Measurements from ENCODE around the gene SLC25A1.

The SLC25A1 gene

GRCh38 chr22:19178657-19179496 is at the start of gene SLC25A1:
SLC25A1 (minus strand) TSS chr22:19178736; CDS start chr22:19178673, 63 bp downstream.
- DNase-seq (ENCODE audit: low spot score), result peak; percentile 98
- in situ Hi-C loops (cut with MboI; ENCODE audit: low pct_unique_long_range_greater_than_20kb, low sequenced_read_pairs, unreplicated experiment), result no loop called here
- TF ChIP-seq CTCF (IDR thresholded peaks at IDR 0.05; ENCODE audit: extremely low read depth, insufficient read depth, missing control alignments), result no peak

GRCh38 chr22:19228179-19228578 is 49.6 kb upstream of the SLC25A1 start:
- DNase-seq (ENCODE audit: low spot score), result no peak
- no peak for TF ChIP-seq CTCF (IDR thresholded peaks at IDR 0.05; ENCODE audit: extremely low read depth, insufficient read depth, missing control alignments)
- in situ Hi-C loops (cut with MboI; ENCODE audit: low pct_unique_long_range_greater_than_20kb, low sequenced_read_pairs, unreplicated experiment), result no loop called here

GRCh38 chr22:19226428-19226827 is 47.9 kb upstream of the SLC25A1 start:
- in situ Hi-C loops (cut with MboI; ENCODE audit: low pct_unique_long_range_greater_than_20kb, low sequenced_read_pairs, unreplicated experiment), result no loop called here
- TF ChIP-seq CTCF (IDR thresholded peaks at IDR 0.05; ENCODE audit: extremely low read depth, insufficient read depth, missing control alignments), result no peak
- DNase-seq (ENCODE audit: low spot score), result no peak

GRCh38 chr22:19225560-19225959 is 47.0 kb upstream of the SLC25A1 start:
- TF ChIP-seq CTCF (IDR thresholded peaks at IDR 0.05; ENCODE audit: extremely low read depth, insufficient read depth, missing control alignments), result no peak
- no peak for DNase-seq (ENCODE audit: low spot score)
- in situ Hi-C loops (cut with MboI; ENCODE audit: low pct_unique_long_range_greater_than_20kb, low sequenced_read_pairs, unreplicated experiment), result no loop called here

GRCh38 chr22:19224985-19225384 is 46.4 kb upstream of the SLC25A1 start:
- in situ Hi-C loops (cut with MboI; ENCODE audit: low pct_unique_long_range_greater_than_20kb, low sequenced_read_pairs, unreplicated experiment), result no loop called here
- DNase-seq (ENCODE audit: low spot score), result no peak
- TF ChIP-seq CTCF (IDR thresholded peaks at IDR 0.05; ENCODE audit: extremely low read depth, insufficient read depth, missing control alignments), result no peak

- in situ Hi-C loops (cut with MboI; ENCODE audit: low pct_unique_long_range_greater_than_20kb, low sequenced_read_pairs, unreplicated experiment), result no loop called here
- no peak for TF ChIP-seq CTCF (IDR thresholded peaks at IDR 0.05; ENCODE audit: extremely low read depth, insufficient read depth, missing control alignments)
Measured at GRCh38 chr22:19224557-19224956, 46.0 kb upstream of the SLC25A1 start.

More at GRCh38 chr22:19224557-19224956, 46.0 kb upstream of the SLC25A1 start:
- DNase-seq (ENCODE audit: low spot score), result no peak

Data from GM13977 (cell line).